HCT116 (cell line): ENCODE results near the gene FOXN3. TPM values are rescaled to one million over a fixed set of nuclear protein-coding genes. Genes with fewer than 3 reads are reported as not detected.

Source experiments
- ATAC-seq: fragments of 200-7000 bp; cut with Tn5 transposase; 2 replicates; pipeline ENCODE4 v1.9.1; 2020; ENCODE audit warnings: mild to moderate bottlenecking, moderate library complexity
- BruUV-seq: library from RNA; stranded (reverse); fragments of 400-500 nt; replicated peaks from 2 replicates; lab custom pipeline; 2021; lab: Mats Ljungman, UMichigan
- CTCF ChIA-PET: fragments of 300-600 bp; sonication (Branson Sonifier 250); formaldehyde crosslinking; loops from one replicate; lab custom pipeline; 2021; ENCODE audit warnings: antibody characterized with exemption; lab: Charles Lee
- POLR2A ChIA-PET: fragments of 300-600, 350-600 bp; sonication (Branson Sonifier 250); formaldehyde crosslinking; loops from one replicate; lab custom pipeline; 2021; ENCODE audit warnings: antibody characterized with exemption; lab: Charles Lee
- RAD21 ChIA-PET, 2 experiments: fragments of 300-600 bp; sonication (Branson Sonifier 250); formaldehyde crosslinking; loops; one replicate each; lab custom pipeline; 2023; ENCODE audit warnings: low total read pairs in 2 of 2; ENCODE audit not compliant: uncharacterized antibody in 2 of 2, unreplicated experiment in 2 of 2, low non-redundant PET in 1 of 2; lab: Charles Lee
- DNase-seq: peaks from one replicate; pipeline ENCODE4 v3.0.0-alpha.2; 2010; ENCODE audit warnings: low read depth, low spot score
- H2AFZ ChIP-seq: fragments of 200-600 bp; shearing (Covaris generic), sonication (generic); 2 replicates; pipeline ENCODE4 v1.6.1; 2017; ENCODE audit warnings: low read depth, mixed run types, mixed read lengths, antibody characterized with exemption, low read length; ENCODE audit not compliant: poor library complexity, severe bottlenecking
- H3K27ac ChIP-seq: 2 replicates; pipeline ENCODE4 v1.5.1; 2012; ENCODE audit warnings: low read depth, low read length
- H3K27me3 ChIP-seq: fragments of 200-600 bp; sonication (generic); 2 replicates; pipeline ENCODE4 v1.6.1; 2016; ENCODE audit warnings: mixed run types, low read length, mixed read lengths; ENCODE audit not compliant: insufficient read depth
- H3K36me3 ChIP-seq, 2 experiments: fragments of 200-500 bp in 1 of 2; fragments of 200-600 bp in 1 of 2; sonication (Bioruptor generic) in 1 of 2; sonication (generic) in 1 of 2; 2 replicates each; pipeline versions ENCODE4 v1.5.1 to v1.6.1; 2014 to 2016; ENCODE audit warnings: low read length in 2 of 2, inconsistent platforms in 1 of 2, mixed read lengths in 1 of 2, mixed run types in 1 of 2; ENCODE audit not compliant: insufficient read depth in 2 of 2, control insufficient read depth in 1 of 2
- H3K4me1 ChIP-seq, 2 experiments: fragments of 200-600 bp in 1 of 2; sonication (generic) in 1 of 2; 2 replicates each; pipeline versions ENCODE4 v1.5.1 to v1.6.1; 2012 to 2017; ENCODE audit warnings: low read length in 2 of 2, inconsistent platforms in 1 of 2, mild to moderate bottlenecking in 1 of 2, mixed read lengths in 1 of 2, mixed run types in 1 of 2, moderate library complexity in 1 of 2; ENCODE audit not compliant: insufficient read depth in 2 of 2, control insufficient read depth in 1 of 2
- H3K4me2 ChIP-seq: fragments of 200-600 bp; sonication (generic); 2 replicates; pipeline ENCODE4 v1.6.1; 2017; ENCODE audit warnings: mixed run types, low read length, mixed read lengths
- H3K4me3 ChIP-seq, 2 experiments: fragments of 200-600 bp in 1 of 2; sonication (generic) in 1 of 2; replicated peaks in 1 of 2; 2 replicates each; pipeline ENCODE4 v1.5.1; 2011 to 2016; ENCODE audit warnings: low read length in 2 of 2, control low read depth in 1 of 2, low read depth in 1 of 2, mild to moderate bottlenecking in 1 of 2, mixed read lengths in 1 of 2, mixed run types in 1 of 2
- H3K79me2 ChIP-seq: fragments of 200-600 bp; sonication (generic); 2 replicates; pipeline ENCODE4 v1.6.1; 2017; ENCODE audit warnings: mild to moderate bottlenecking, mixed run types, low read length, moderate library complexity, mixed read lengths; ENCODE audit not compliant: insufficient read depth
- H3K9ac ChIP-seq: fragments of 200-600 bp; sonication (generic); 2 replicates; pipeline ENCODE4 v1.6.1; 2016; ENCODE audit warnings: low read length, mixed read lengths
- H3K9me2 ChIP-seq: fragments of 200-600 bp; sonication (generic), shearing (Covaris generic); 2 replicates; pipeline ENCODE4 v1.6.1; 2017; ENCODE audit warnings: mixed run types, mild to moderate bottlenecking, moderate library complexity; ENCODE audit not compliant: insufficient read depth
- H3K9me3 ChIP-seq, 2 experiments: fragments of 200-500 bp in 1 of 2; fragments of 200-600 bp in 1 of 2; sonication (Bioruptor generic) in 1 of 2; sonication (generic) in 1 of 2; 2 replicates each; pipeline ENCODE4 v1.6.1; 2014 to 2017; ENCODE audit warnings: low read length in 2 of 2, mixed read lengths in 2 of 2, inconsistent platforms in 1 of 2, low read depth in 1 of 2, mild to moderate bottlenecking in 1 of 2, mixed run types in 1 of 2, moderate library complexity in 1 of 2; ENCODE audit not compliant: control insufficient read depth in 1 of 2, insufficient read depth in 1 of 2
- H4K20me1 ChIP-seq: fragments of 200-600 bp; sonication (generic), shearing (Covaris generic); 2 replicates; pipeline ENCODE4 v1.6.1; 2017; ENCODE audit warnings: mixed run types, mild to moderate bottlenecking, moderate library complexity; ENCODE audit not compliant: insufficient read depth
- JUND ChIP-seq: IDR thresholded peaks from 2 replicates; pipeline ENCODE4 v1.6.1; 2012
- POLR2A ChIP-seq: IDR thresholded peaks from 2 replicates; pipeline ENCODE4 v1.7.0; 2011; ENCODE audit warnings: borderline replicate concordance; ENCODE audit not compliant: insufficient read depth, insufficient read length; ENCODE audit errors: extremely low read depth
- REST ChIP-seq: IDR thresholded peaks from 2 replicates; pipeline ENCODE4 v1.6.1; 2012; ENCODE audit warnings: low read depth
- SP1 ChIP-seq: IDR thresholded peaks from 2 replicates; pipeline ENCODE4 v1.6.1; 2012; ENCODE audit warnings: low read depth
- SRF ChIP-seq: IDR thresholded peaks from 2 replicates; pipeline ENCODE4 v1.6.1; 2012; ENCODE audit warnings: low read depth
- TCF7L2 ChIP-seq: IDR thresholded peaks from 2 replicates; pipeline ENCODE4 v1.7.0; 2011; ENCODE audit warnings: borderline replicate concordance, inconsistent platforms; ENCODE audit not compliant: insufficient read depth, insufficient read length; ENCODE audit errors: extremely low read depth
- YY1 ChIP-seq: IDR thresholded peaks from 2 replicates; pipeline ENCODE4 v1.6.1; 2011; ENCODE audit warnings: low read length, low read depth, moderate library complexity, mild to moderate bottlenecking; ENCODE audit not compliant: insufficient replicate concordance; ENCODE audit errors: extremely low read depth
- ZNF274 ChIP-seq: fragments of 200-500 bp; sonication (Bioruptor generic); IDR thresholded peaks from 2 replicates; pipeline ENCODE4 v1.6.1; 2014; ENCODE audit warnings: mild to moderate bottlenecking, low read depth, low read length, inconsistent platforms
- intact Hi-C: fragments of 100-400 bp; cut with micrococcal nuclease; formaldehyde crosslinking; loops from 2 replicates; pipeline ENCODE4 v1.10.0; 2022
- total RNA-seq: library from RNA; stranded (reverse); gene quantifications from one replicate; pipeline ENCODE4 v1.2.1, GENCODE V29; 2021; ENCODE audit not compliant: unreplicated experiment
- TF ChIP-seq, protein P1 (sequence below), 3 experiments: fragments of 200-600 bp in 1 of 3; sonication (generic) in 1 of 3; IDR thresholded peaks in 2 of 3; conservative IDR thresholded peaks in 1 of 3; 2 replicates each; pipeline ENCODE4 v1.5.1; 2012 to 2017; ENCODE audit warnings: low read depth in 2 of 3, low read length in 2 of 3, antibody characterized with exemption in 1 of 3, borderline replicate concordance in 1 of 3, control low read depth in 1 of 3, mild to moderate bottlenecking in 1 of 3, mixed read lengths in 1 of 3, mixed run types in 1 of 3, moderate library complexity in 1 of 3; ENCODE audit not compliant: insufficient read depth in 1 of 3

The FOXN3 gene
- total RNA-seq, 1 experiment from 2014 or later: 20.0 TPM

GRCh38 chr14:89457007-89457406 lies 40.0 kb upstream of the FOXN3 start:
- CTCF ChIA-PET: no interaction called here
- ATAC-seq (no peak), DNase-seq (no peak)
- H3K36me3 ChIP-seq: no peaks in the 10 kb centered on the region
- no peaks in the 10 kb centered on the region for H3K9me2 ChIP-seq
- TF ChIP-seq, protein P1, sequence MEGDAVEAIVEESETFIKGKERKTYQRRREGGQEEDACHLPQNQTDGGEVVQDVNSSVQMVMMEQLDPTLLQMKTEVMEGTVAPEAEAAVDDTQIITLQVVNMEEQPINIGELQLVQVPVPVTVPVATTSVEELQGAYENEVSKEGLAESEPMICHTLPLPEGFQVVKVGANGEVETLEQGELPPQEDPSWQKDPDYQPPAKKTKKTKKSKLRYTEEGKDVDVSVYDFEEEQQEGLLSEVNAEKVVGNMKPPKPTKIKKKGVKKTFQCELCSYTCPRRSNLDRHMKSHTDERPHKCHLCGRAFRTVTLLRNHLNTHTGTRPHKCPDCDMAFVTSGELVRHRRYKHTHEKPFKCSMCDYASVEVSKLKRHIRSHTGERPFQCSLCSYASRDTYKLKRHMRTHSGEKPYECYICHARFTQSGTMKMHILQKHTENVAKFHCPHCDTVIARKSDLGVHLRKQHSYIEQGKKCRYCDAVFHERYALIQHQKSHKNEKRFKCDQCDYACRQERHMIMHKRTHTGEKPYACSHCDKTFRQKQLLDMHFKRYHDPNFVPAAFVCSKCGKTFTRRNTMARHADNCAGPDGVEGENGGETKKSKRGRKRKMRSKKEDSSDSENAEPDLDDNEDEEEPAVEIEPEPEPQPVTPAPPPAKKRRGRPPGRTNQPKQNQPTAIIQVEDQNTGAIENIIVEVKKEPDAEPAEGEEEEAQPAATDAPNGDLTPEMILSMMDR (IDR thresholded peaks at IDR 0.05 in 2 of 3, conservative IDR thresholded peaks at IDR 0.05 in 1 of 3; ENCODE audit: borderline replicate concordance in 1 of 3, insufficient read depth in 1 of 3, low read depth in 2 of 3, low read length in 2 of 3): no peak
- TF ChIP-seq JUND (no peak), REST (no peak), TCF7L2 (no peak), POLR2A (no peak), YY1 (no peak), SP1 (no peak), SRF (no peak), ZNF274 (no peak)
- H3K9me3 ChIP-seq: no peaks in the 10 kb centered on the region
- intact Hi-C loops: no loop called here
- H3K4me2 ChIP-seq: no peak overlapping the region
- no peak overlapping the region for H3K9ac ChIP-seq
- no peak overlapping the region for H3K27ac ChIP-seq
- no peaks in the 10 kb centered on the region for H3K79me2 ChIP-seq
- H3K27me3 ChIP-seq: peaks cover 6% of the 10 kb centered on the region; the same call in 1 of the 2 replicates
- no peaks in the 10 kb centered on the region for H4K20me1 ChIP-seq
- no peak overlapping the region for H2AFZ ChIP-seq
- RAD21 ChIA-PET: no interaction called here
- H3K4me3 ChIP-seq: no peak overlapping the region
- BruUV-seq: no TSS peak
- POLR2A ChIA-PET: no interaction called here
- no peaks in the 10 kb centered on the region for H3K4me1 ChIP-seq
